H9 (cell line): ENCODE results near the gene SP3. TPM values are rescaled to one million over a fixed set of nuclear protein-coding genes. Genes with fewer than 3 reads are reported as not detected.

Experiments used
- DNase-seq: peaks from one replicate; pipeline ENCODE4 v3.0.0-alpha.2; 2017
- H2AFZ ChIP-seq: one replicate; pipeline ENCODE4 v1.6.1; 2013; ENCODE audit warnings: mild to moderate bottlenecking, low read length, control low read depth, moderate library complexity
- H2AK5ac ChIP-seq: 2 replicates; pipeline ENCODE4 v1.6.1; 2013; ENCODE audit warnings: low read length, control low read depth, mixed read lengths; ENCODE audit not compliant: insufficient read length
- H2BK120ac ChIP-seq: one replicate; pipeline ENCODE4 v1.6.1; 2013; ENCODE audit warnings: low read depth, mild to moderate bottlenecking, low read length, control low read depth, inconsistent platforms; ENCODE audit not compliant: poor library complexity, severe bottlenecking
- H2BK12ac ChIP-seq: 2 replicates; pipeline ENCODE4 v1.6.1; 2013; ENCODE audit warnings: low read length, control low read depth, mixed read lengths, low read depth; ENCODE audit not compliant: insufficient read length
- H2BK15ac ChIP-seq: 2 replicates; pipeline ENCODE4 v1.6.1; 2013; ENCODE audit warnings: low read depth, low read length, control low read depth
- H2BK20ac ChIP-seq: one replicate; pipeline ENCODE4 v1.6.1; 2013; ENCODE audit warnings: low read depth, mild to moderate bottlenecking, low read length, control low read depth, inconsistent platforms; ENCODE audit not compliant: poor library complexity, severe bottlenecking
- H2BK5ac ChIP-seq: 2 replicates; pipeline ENCODE4 v1.6.1; 2013; ENCODE audit warnings: low read length, control low read depth, mixed read lengths; ENCODE audit not compliant: insufficient read length
- H3K14ac ChIP-seq: 2 replicates; pipeline ENCODE4 v1.6.1; 2013; ENCODE audit warnings: low read length, control low read depth; ENCODE audit not compliant: insufficient read depth
- H3K18ac ChIP-seq: 2 replicates; pipeline ENCODE4 v1.6.1; 2013; ENCODE audit warnings: low read depth, mild to moderate bottlenecking, mixed read lengths, low read length, control low read depth; ENCODE audit not compliant: insufficient read length
- H3K23ac ChIP-seq: 2 replicates; pipeline ENCODE4 v1.6.1; 2013; ENCODE audit warnings: low read length, control low read depth, mixed read lengths, low read depth; ENCODE audit not compliant: insufficient read length
- H3K23me2 ChIP-seq: 2 replicates; pipeline ENCODE4 v1.6.1; 2013; ENCODE audit warnings: low read depth, mild to moderate bottlenecking, mixed read lengths, low read length, control low read depth; ENCODE audit not compliant: insufficient read length, poor library complexity, severe bottlenecking
- H3K27ac ChIP-seq: 2 replicates; pipeline ENCODE4 v1.5.1; 2013; ENCODE audit warnings: low read length, control low read depth, mixed read lengths, low read depth; ENCODE audit not compliant: insufficient read length
- H3K27me3 ChIP-seq: 2 replicates; pipeline ENCODE4 v1.6.1; 2013; ENCODE audit warnings: low read length, control low read depth, inconsistent platforms; ENCODE audit not compliant: insufficient read depth
- H3K4ac ChIP-seq: 2 replicates; pipeline ENCODE4 v1.6.1; 2013; ENCODE audit warnings: low read depth, mild to moderate bottlenecking, control low read depth, inconsistent platforms, low read length, moderate library complexity
- H3K4me1 ChIP-seq: 2 replicates; pipeline ENCODE4 v1.6.1; 2013; ENCODE audit warnings: low read length, control low read depth, inconsistent platforms; ENCODE audit not compliant: insufficient read depth
- H3K4me2 ChIP-seq: 2 replicates; pipeline ENCODE4 v1.6.1; 2013; ENCODE audit warnings: low read length, control low read depth, mixed read lengths; ENCODE audit not compliant: insufficient read length, insufficient read depth
- H3K56ac ChIP-seq: 2 replicates; pipeline ENCODE4 v1.6.1; 2013; ENCODE audit warnings: low read depth, mild to moderate bottlenecking, mixed read lengths, low read length, control low read depth; ENCODE audit not compliant: insufficient read length
- H3K79me1 ChIP-seq: 2 replicates; pipeline ENCODE4 v1.6.1; 2013; ENCODE audit warnings: low read depth, mild to moderate bottlenecking, moderate library complexity, low read length, control low read depth, inconsistent platforms; ENCODE audit not compliant: insufficient read depth, poor library complexity, severe bottlenecking
- H3K79me2 ChIP-seq: 2 replicates; pipeline ENCODE4 v1.6.1; 2013; ENCODE audit warnings: low read length, control low read depth, inconsistent platforms; ENCODE audit not compliant: insufficient read depth
- H3K9ac ChIP-seq: 2 replicates; pipeline ENCODE4 v1.6.1; 2013; ENCODE audit warnings: low read length, control low read depth, mixed read lengths; ENCODE audit not compliant: insufficient read length; ENCODE audit errors: extremely low read depth
- H3K9me3 ChIP-seq: one replicate; pipeline ENCODE4 v1.6.1; 2013; ENCODE audit warnings: low read depth, low read length, inconsistent platforms; ENCODE audit not compliant: control insufficient read depth
- H3T11ph ChIP-seq: one replicate; pipeline ENCODE4 v1.6.1; 2013; ENCODE audit warnings: mild to moderate bottlenecking, low read length, control low read depth, inconsistent platforms
- H4K20me1 ChIP-seq: one replicate; pipeline ENCODE4 v1.6.1; 2013; ENCODE audit not compliant: control insufficient read depth, insufficient read length, insufficient read depth
- H4K5ac ChIP-seq: 2 replicates; pipeline ENCODE4 v1.6.1; 2013; ENCODE audit warnings: low read depth, mild to moderate bottlenecking, mixed read lengths, low read length, control low read depth; ENCODE audit not compliant: insufficient read length
- H4K8ac ChIP-seq: replicated peaks from 2 replicates; pipeline ENCODE4 v1.6.1; 2013; ENCODE audit warnings: low read length, control low read depth, mixed read lengths, low read depth; ENCODE audit not compliant: insufficient read length
- H4K91ac ChIP-seq: 2 replicates; pipeline ENCODE4 v1.6.1; 2013; ENCODE audit warnings: low read depth, mild to moderate bottlenecking, moderate library complexity, mixed read lengths, low read length, control low read depth; ENCODE audit not compliant: insufficient read length
- H3K27ac Mint-ChIP-seq, 3 experiments: 2 replicates in 2 of 3; 3 replicates in 1 of 3; pipeline ENCODE4 v1.8.0; 2020 to 2021; ENCODE audit warnings: mixed read lengths in 3 of 3, mild to moderate bottlenecking in 1 of 3, moderate library complexity in 1 of 3
- H3K27me3 Mint-ChIP-seq: 2 replicates; pipeline ENCODE4 v1.8.0; 2021; ENCODE audit warnings: low read depth, mild to moderate bottlenecking, moderate library complexity, mixed read lengths
- H3K36me3 Mint-ChIP-seq, 3 experiments: 2 replicates in 2 of 3; 3 replicates in 1 of 3; pipeline ENCODE4 v1.8.0; 2020 to 2021; ENCODE audit warnings: low read depth in 3 of 3, mixed read lengths in 3 of 3; ENCODE audit not compliant: insufficient read depth in 1 of 3
- H3K4me1 Mint-ChIP-seq, 2 experiments: 2 replicates each; pipeline ENCODE4 v1.8.0; 2020; ENCODE audit warnings: mixed read lengths in 2 of 2
- H3K4me3 Mint-ChIP-seq, 2 experiments: 2 replicates in 1 of 2; 3 replicates in 1 of 2; pipeline ENCODE4 v1.8.0; 2020 to 2021; ENCODE audit warnings: mild to moderate bottlenecking in 2 of 2, mixed read lengths in 2 of 2, moderate library complexity in 1 of 2
- H3K9me3 Mint-ChIP-seq, 2 experiments: 2 replicates in 1 of 2; 3 replicates in 1 of 2; pipeline ENCODE4 v1.8.0; 2020; ENCODE audit warnings: mild to moderate bottlenecking in 2 of 2, mixed read lengths in 2 of 2, moderate library complexity in 1 of 2
- CTCF ChIP-seq: fragments of 200-600 bp; sonication (generic); conservative IDR thresholded peaks from 3 replicates; pipeline ENCODE4 v1.8.0; 2021; ENCODE audit warnings: antibody characterized with exemption, mild to moderate bottlenecking
- WGBS: extraction: QIAGEN DNeasy Blood & Tissue Kit; methylation state at CpG from one replicate; pipeline ENCODE4 v1.1.7; 2013; ENCODE audit warnings: missing lambda C conversion rate, low lambda C conversion rate, mixed read lengths; ENCODE audit not compliant: insufficient read length; ENCODE audit errors: extremely low coverage; 5-methylcytosine and 5-hydroxymethylcytosine counted together
- total RNA-seq: library from RNA; stranded (reverse); gene quantifications from 2 replicates; pipeline ENCODE4 v1.2.1, GENCODE V29; 2021

The SP3 gene
- total RNA-seq, 1 experiment from 2014 or later = 86.3 TPM

- H3K79me2 ChIP-seq = peaks cover 34% of the 10 kb centered on the region
- no peak for DNase-seq
- no peak overlapping the region for H3K27ac ChIP-seq
- no peak overlapping the region for H3K56ac ChIP-seq
- no CpG with 5 or more reads among the region's 44 CpGs for WGBS
- H4K91ac ChIP-seq = no peak overlapping the region
- peaks cover 3% of the 10 kb centered on the region; the same call in 1 of the 2 replicates for H3K4me1 ChIP-seq
- Mint-ChIP-seq H3K27me3 (no peaks in the 10 kb centered on the region), H3K4me3 (peak overlapping the region; percentile 84 to 97), H3K4me1 (peaks cover 36 to 51% of the 10 kb centered on the region in 2 experiments), H3K27ac (peak overlapping the region; percentile 96 to 97 (median 96)), H3K9me3 (peaks cover 0 to 6% of the 10 kb centered on the region in 2 experiments; a peak in 1 of 5 replicates), H3K36me3 (peaks cover 21 to 35% (median 23%) of the 10 kb centered on the region in 3 experiments)
- H4K8ac ChIP-seq = no peak overlapping the region
- H3K14ac ChIP-seq = 0 out of 2 replicates have a peak overlapping the region, but pooled peaks have one; percentile 90
- H2BK15ac ChIP-seq = no peak overlapping the region
- H3K79me1 ChIP-seq = no peaks in the 10 kb centered on the region
- peaks cover 6% of the 10 kb centered on the region for H3K23me2 ChIP-seq
- H3K4ac ChIP-seq = no peak overlapping the region
- no peaks in the 10 kb centered on the region for H3K9me3 ChIP-seq
- H2BK20ac ChIP-seq = no peak overlapping the region
- peak overlapping the region; percentile 51 for H3K9ac ChIP-seq
- H3K23ac ChIP-seq = no peak overlapping the region
- no peak overlapping the region for H2AFZ ChIP-seq
- no peak overlapping the region for H2AK5ac ChIP-seq
- peak; percentile 36; the same call in 2 of the 3 replicates for TF ChIP-seq CTCF
- no peak overlapping the region for H3K18ac ChIP-seq
- no peak overlapping the region for H4K5ac ChIP-seq
- H4K20me1 ChIP-seq = no peaks in the 10 kb centered on the region
- no peak overlapping the region for H2BK120ac ChIP-seq
- H2BK5ac ChIP-seq = no peak overlapping the region
- H2BK12ac ChIP-seq = no peak overlapping the region
- H3K27me3 ChIP-seq = no peaks in the 10 kb centered on the region
- no peak overlapping the region for H3T11ph ChIP-seq
- peak overlapping the region; percentile 41 for H3K4me2 ChIP-seq
These were observed 1.8 kb downstream of the SP3 start for GRCh38 chr2:173963323-173963816.
